HG02798 (cell line): ENCODE data around the gene ZNF397.

Source experiments
- ATAC-seq: cut with Tn5 transposase; IDR thresholded peaks from one replicate; pipeline ENCODE4 v1.9.1; 2021; ENCODE audit warnings: mild to moderate bottlenecking; ENCODE audit not compliant: unreplicated experiment, poor library complexity

Gene ZNF397

DNA sequence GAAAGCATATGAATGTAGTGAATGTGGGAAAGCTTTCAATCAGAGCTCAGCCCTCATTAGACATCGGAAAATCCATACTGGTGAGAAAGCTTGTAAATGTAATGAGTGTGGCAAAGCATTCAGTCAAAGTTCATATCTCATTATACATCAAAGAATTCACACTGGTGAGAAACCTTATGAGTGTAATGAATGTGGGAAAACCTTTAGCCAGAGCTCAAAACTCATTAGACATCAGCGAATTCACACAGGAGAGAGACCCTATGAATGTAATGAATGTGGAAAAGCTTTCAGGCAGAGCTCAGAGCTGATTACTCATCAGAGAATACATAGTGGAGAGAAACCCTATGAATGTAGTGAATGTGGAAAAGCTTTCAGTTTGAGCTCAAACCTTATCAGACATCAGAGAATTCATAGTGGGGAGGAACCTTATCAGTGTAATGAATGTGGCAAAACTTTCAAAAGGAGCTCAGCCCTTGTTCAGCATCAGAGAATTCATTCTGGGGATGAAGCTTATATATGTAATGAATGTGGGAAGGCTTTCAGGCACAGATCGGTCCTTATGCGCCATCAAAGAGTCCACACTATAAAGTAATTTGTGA is 5.0 kb downstream of the ZNF397 start:
- no peak for ATAC-seq

DNA sequence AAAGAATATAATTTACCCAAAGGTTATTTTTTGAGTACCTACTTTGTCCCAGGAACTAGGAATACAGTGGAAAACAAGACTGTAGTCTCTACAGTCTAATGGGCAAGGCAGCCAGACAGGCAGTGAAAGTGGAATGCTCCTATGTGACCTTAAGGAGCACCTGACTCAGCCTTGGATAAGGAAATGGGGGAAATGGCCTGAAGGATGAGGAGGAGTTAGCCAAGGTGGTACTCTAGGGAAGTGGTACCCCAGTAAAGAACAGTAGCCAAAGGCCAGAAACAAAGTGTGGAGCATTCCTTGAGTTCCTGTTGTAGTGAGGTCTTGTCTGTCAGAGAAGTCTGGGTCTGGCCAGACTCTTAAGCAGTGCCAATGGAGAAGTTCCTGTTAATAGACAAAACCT is 6.0 kb downstream of the ZNF397 start:
- ATAC-seq, result no peak

DNA sequence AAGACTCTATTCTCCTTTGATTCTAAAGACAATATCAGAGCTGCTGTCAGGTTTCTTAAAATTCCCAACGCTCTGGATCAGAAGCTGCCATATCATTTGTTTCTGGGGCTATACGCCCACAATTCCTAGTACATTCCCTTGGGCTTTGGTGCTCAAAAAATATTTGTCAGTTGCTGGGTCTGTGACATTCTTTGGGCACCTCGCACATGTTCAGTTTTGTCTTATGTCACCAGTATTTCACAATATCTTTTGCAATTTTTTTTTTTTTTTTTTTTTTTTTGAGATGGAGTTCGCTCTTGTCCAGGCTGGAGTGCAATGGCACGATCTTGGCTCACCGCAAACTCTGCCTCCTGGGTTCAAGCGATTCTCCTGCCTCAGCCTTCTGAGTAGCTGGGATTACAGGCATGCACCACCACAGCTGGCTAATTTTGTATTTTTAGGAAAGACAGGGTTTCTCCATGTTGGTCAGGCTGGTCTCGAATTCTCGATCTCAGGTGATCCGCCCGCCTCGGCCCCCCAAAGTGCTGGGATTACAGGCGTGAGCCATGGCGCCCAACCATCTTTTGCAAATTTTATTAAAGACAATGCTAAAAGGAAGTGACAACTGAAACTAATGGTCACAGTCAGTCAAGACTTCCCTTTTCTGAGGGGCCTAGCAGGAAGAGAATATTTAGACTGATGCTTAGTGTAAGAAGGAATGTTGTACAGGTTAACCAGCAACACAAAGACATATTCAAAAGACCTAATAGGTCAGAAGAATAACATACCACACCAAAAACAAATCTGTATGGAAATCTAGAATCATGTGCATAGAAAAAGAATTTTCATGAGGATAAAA is 6.8 kb downstream of the ZNF397 start:
- no peak for ATAC-seq

DNA sequence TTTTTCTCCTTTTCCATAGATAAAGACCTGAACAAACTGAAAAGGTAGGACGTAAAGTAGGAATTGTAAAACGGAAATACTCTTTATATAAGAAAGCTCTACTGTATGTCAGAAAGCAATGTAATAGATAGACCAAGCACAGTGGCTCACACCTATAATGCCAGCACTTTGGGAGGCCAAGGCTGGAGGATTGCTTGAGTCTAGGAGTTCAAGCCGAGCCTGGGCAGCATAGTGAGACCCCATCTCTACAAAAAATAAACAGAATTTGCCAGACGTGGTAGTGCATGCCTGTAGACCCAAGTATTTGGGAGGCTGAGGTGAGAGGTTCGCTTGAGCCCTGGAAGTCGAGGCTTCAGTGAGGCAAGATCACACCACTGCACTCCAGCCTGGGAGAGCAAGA is 7.6 kb downstream of the ZNF397 start:
- no peak for ATAC-seq

DNA sequence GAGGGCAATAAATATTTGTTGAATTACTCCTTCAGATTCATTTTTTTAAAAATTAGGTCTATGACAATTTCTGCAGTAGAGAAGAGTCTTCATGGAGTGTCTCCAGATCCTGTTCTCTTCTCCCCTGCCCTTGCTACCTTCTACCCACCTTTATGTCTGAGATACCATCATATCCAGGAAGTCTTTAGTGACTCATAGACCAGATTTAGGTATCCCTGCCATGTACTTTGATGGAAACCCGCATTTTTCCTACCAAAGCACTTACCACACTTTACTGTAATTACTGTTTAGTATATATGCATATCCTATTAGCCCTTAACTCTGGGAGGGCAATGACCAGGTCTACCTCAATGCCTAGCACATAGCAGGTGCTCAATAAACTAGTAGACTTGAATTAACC is 11.6 kb downstream of the ZNF397 start:
- ATAC-seq, result no peak

DNA sequence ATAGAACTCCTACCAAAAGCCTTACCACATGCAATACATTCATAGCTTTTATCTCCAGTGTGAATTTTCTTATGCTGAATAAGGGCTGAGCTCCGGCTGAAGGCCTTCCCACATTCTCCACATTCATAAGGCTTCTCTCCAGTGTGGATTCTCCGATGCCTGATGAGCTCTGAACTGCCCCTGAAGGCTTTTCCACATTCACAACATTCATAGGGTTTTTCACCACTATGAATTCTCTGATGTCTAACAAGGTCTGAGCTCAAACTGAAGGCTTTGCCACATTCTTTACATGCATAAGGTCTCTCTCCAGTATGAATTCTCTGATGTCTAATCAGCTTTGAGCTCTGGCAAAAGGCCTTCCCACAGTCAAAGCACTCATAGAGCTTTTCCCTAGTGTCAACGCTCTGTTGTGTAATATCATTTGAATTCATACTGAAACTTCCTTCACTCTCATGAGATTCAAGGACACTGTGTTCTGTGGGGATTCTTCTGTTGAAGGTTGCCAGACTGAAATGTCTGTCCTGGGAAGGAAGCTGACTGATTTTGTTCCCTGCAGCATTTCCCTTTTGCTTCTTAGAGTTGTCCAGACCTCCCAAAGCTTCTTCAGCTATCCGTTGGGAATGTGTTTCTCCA is 12.9 kb downstream of the ZNF397 start:
- ATAC-seq, result no peak

DNA sequence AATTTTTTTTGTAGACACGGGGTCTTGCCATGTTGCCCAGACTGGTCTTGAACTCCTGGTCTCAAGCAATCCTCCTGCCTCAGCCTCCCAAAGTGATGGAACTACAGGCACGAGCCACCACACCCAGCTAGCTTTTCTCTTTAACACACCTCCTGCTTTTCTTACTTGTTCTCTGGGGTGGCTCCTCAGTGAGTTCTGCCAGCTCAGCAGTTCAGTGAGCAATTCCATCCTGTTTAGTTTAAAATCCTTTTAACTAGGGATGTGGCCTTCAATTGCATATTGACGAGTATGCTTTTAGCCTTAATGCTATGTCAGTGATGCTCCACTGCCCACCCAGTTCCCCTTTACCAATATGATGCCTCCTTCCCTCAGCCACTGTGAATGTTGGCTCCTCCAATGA is 16.1 kb downstream of the ZNF397 start:
- no peak for ATAC-seq

DNA sequence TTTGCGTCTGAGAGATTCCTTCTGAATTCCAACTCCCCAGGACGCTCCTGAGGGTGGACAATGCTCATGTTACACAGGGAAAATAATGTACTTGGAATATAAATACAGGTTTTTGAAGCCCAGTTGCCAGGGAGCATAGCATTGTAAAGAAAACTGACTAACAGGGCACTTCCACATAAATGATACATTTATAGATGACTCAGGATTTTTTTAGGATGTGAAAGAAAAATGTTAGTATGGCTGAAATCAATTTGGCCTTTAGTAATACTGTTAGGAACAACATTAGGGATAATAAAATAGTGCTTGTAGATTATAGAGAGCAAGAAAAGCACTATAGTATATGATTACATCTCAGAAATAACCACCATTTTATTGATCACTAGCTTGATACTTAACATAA is 23.6 kb downstream of the ZNF397 start:
- ATAC-seq, result no peak

DNA sequence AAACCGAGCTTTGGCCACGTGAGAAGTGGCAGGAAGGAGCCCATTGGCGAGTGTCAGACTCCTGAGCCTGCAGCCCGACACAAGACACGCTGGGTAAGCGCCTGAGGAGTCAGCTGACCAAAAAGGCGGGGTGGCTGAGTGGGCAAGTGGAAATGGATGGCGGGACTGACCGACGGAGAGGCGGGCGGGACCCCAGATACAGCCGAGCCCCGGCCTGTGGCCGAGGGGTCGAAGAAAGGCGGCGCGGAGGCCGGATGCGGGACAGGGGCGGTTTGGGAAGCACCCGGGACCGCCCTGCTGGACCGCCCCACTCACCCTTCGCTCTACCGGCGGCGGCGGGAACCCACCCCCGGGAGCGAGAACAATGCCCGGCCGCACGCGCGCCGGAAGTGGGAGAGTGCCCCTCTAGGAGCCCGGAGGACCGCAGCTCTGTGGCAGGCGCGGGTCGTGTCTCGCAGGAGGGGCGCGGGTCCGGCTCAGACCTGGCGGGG is 26.4 kb downstream of the ZNF397 start:
- ATAC-seq, result peak; percentile 49

DNA sequence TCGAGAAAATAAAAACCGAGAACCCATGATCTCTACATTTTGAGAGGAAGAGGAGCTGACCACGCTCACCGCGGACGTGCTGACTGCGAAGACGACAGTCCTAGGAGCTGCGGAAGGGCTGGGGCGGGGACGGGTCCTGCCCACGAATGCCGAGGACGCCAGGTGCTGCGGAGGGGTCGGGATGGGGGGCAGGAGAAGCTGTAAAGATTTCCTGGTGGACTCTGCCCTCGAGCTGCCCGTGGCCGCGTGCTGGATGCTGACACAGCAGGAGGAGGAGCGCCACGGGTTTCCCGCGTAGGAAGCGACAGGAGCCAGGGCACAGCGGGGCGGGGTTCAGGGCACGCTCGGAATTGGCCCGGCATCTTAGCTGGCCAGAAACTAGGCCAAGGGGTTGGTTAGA is 27.0 kb downstream of the ZNF397 start:
- no peak for ATAC-seq

DNA sequence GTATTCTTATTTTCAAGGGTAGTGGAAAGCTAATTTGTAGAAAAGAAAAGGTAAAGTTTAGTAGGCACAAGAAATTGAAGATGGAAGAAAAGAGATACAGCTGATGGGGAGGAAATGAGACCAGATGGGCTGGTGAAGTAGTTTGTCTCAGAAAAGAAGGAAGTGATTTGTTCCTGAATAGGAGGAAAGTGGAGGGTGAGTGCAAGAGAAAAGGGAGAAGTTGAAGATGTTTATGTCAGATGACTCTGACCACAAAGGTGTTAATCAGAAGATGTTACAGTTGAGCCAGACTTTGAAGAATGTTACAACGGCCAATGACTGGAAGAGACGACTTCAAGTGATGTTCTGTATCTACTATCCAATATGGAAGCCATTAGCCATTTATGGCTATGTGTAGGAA is 28.0 kb downstream of the ZNF397 start:
- ATAC-seq, result no peak

DNA sequence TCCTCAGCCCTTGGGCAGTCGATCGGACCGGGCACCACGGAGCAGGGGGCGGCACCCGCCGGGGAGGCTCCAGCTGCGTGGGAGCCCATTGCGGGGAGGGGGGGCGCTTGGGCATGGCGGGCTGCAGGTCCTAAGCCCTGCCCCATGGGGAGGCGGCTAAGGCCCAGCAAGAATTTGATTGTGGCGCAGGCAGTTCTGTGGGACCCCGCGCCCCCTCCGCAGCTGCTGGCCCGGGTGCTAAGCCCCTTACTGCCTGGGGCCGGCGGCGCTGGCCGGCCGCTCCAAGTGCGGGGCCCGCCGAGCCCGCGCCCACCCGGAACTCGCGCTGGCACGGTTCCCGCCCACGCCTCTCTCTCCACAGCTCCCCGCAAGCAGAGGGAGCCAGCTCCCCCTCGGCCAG is 30.8 kb downstream of the ZNF397 start:
- no peak for ATAC-seq

DNA sequence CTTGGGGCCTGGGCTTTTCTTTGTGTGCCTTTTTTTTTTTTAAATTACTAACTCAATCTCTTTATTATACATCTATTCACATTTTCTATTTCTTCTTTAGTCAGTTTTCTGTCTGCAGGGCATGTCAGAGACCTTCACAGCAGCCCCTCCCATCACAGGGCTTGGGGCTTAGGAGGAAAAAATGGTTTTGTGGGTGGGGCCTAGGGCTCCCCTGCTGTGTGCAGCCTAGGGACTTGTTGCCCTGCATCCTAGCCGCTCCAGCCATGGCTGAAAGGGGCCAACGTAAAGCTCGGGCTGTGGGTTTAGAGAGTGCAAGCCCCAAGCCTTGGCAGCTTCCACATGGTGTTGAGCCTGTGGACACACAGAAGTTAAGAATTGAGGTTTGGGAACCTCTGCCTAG is 35.4 kb downstream of the ZNF397 start:
- no peak for ATAC-seq

DNA sequence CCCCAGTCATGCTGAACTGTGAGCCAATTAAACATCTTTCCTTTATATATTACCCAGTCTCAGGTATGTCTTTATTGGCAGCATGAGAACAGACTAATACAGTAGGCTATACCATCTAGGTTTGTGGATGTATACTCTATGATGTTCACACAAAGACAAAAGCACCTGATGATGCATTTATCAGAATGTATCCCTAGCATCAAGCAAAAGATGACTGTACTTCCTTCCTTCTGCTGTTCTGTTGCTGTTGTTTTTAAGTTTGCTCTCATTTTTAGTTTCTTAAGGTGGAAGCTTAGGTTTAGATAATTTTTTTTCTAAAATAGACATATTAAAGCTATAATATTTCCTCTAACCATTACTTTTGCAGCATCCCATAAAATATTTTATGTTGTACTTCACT is 36.8 kb downstream of the ZNF397 start:
- no peak for ATAC-seq

DNA sequence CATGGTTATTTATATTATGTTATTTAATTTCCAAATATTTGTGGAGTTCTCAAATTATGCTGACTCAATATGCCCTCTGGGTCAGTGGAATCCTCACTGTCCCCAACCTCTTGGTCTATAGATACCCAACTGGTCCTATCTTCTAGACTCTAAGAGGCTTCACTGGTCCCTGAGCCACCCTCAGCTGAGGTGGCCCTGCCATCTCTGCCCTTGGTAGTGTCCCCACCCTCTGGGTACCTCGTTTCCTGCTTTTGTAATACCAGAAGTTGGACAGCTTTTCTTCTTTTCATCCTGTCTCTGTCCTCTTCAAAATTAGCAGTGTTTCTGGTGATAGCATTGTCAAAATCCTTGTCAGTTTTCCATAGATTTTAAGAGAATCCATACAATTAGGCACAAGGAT is 37.3 kb downstream of the ZNF397 start:
- no peak for ATAC-seq

DNA sequence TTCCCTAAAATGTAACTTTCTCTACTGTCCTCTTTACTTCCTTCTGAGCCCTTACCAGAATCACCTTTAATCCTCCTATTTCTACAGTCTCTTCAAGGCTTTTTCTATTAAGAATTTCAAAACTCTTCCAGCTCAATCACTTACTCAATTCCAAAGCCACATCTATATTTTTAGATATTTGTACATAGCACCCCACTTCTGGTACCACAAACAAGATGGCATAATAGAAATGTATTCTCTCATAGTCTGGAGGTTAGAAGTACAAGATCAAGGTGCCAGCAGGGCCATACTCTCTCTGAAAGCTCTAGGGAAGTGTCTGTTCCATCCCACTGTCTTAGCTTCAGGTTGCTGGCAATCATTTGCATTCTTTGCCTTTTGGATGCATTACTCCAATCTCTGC is 38.1 kb downstream of the ZNF397 start:
- ATAC-seq, result no peak

DNA sequence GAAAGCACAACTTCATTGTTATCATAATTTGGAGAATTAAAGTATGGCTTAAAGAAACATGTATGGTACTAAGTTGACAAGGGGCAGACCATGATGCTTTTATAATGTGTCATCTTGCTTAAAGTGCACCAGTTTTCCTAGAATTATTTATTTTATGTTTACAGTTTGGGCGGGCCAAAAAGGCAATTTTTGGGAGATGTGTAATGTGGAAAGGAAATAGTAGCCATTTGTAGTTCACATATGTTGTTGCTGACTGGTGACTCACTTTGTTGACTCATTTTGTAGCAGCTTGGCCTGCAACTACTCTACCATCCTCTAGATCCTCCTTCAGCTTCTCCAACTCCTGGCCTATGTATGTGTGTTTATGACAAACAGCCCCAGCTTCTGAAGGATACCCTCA is 41.5 kb downstream of the ZNF397 start:
- ATAC-seq, result no peak

DNA sequence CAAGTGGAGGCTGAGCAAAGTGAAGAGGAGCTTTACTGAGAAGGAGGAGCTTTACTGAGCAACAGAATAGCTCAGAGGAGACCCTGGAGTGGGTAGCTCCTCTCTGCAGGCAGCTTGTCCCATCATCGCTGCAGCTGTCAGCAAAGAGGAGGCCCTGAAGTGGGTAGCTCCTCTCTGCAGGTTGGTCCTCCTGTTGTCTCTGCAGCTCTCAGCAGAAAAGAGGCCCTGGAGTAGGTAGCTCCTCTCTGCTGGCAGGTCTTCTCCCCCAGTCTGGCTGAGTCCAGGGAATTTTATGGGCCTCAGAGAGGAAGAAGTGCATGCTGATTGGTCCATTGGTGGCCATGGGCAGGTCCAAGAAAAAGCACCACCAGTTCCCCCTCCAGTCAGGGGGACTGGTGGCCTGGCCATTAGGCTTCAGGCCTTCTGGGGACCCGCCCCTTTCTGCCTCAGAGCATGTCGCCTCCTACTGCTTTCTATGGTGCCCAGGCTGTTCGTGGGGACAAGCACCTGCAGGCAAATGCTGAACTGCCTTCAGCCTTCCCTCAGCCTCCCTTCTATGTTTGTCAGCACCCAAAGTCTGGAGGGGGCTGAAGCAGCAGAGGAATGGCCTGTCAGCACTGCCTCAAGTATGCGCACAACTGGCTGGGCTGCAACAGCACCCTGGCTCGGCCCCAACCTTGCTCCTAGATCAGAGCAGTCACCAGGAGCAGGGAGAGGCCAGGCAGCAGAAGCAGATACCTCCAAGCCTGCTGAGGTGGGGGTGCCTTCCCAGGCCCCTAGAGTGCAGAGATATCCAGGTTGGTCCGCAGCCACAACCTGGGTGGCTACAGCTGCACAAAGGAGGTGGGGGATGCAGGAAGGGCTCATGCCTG is 43.3 kb downstream of the ZNF397 start:
- ATAC-seq, result no peak

DNA sequence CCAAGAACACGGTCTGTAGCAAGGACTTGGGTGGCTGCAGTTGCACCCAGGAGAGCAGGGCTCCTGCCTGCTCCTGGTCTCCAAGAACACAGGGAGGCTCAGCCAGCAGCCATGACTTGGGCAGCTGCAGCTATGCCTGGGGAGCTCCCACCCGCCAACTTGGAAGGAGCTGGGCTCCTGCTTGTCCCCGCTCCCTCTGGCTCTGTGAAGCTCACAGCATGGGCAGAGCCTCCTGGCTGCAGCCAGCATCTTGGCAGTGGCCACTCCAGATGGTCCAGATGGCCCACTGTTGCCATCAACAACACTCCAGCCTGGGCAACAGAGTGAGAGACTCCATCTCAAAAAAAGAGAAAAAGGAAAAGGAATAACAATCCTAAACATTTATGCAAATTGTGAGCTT is 44.0 kb downstream of the ZNF397 start:
- ATAC-seq, result no peak

DNA sequence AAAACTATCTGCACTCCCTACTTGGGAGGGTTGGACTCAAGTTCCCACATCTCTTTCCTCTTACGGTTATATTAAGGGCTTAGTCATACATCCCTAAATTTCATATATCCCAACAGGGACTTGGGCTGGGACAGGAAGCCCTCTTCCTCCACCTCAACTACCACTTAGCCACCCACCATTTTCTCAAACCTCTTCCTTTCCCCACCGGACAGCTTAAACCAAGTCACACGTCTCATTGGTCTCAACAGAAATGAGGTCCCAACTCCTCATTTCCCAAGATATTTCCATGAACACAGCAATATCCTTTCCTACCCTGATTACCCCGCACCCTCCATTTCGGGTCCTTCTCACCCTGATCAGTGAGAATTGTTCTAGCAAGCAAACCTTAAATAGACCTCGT is 48.5 kb downstream of the ZNF397 start:
- peak; percentile 7 for ATAC-seq

DNA sequence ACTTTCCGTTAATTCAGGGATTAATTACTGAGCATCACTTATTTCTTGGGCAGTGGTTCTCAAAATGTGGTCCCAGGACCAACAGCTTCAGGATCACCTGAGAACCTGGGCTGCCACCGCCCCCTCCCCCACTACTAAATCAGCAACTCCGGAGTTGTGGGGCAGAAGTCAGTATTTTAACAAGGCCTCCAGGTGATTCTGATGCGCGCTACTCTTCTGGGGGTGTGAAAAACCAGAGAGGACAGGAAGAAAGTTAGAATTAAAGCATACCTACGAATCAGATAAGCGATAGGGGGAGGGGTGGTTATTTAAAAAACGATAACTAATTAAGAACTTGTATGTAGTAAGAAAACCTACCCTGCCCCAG is 48.9 kb downstream of the ZNF397 start:
- ATAC-seq, result peak; percentile 34
